HG03457 (cell line): Measurements from ENCODE around the gene SLC8B1.
A peak's percentile ranks its signal among the peaks of the same experiment; 100 is the strongest.

Experiments used
- ATAC-seq: cut with Tn5 transposase; IDR thresholded peaks from one replicate; pipeline ENCODE4 v1.9.1; 2021; ENCODE audit warnings: moderate number of reproducible peaks; ENCODE audit not compliant: unreplicated experiment

Gene SLC8B1

DNA sequence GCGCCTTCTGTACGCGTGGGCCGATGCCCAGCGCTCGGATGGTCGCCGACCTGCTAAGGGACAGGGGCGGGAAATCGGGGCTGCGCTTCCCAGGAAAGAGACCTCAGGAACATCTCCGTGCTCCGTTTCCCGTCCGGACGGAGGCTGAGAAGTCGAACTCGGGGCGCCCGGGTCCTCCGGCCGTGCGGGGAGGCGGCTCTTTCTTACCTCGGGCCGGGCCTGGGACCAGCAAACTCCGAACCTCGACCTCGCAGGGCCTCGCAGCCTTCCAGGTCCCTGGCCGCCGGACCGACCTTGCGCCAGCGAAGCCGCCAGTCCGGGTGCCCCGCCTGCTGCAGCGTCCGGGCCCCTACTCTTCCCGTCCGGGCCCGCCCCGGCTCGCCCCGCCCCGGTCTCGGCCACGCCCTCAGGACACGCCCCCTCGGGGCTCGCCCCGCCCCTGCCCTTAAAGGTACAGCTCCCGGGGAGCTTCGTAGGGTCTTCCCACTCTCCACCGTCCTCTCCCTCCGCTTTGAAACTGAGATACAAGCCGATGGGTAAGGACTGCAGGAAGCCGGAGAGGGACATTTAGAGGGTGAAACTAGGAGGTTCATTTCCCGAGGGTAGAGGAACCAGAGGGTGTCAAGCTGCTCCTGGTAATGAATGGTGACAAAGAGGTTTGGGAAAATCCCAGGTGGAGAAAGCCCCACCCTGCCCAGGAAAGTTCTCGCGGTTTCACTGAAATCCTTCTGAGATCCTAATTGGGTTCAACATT lies at the start of gene SLC8B1:
SLC8B1 (minus strand) TSS at position 324 of the 754 bp plus-strand sequence. CDS start 2,231 bp downstream, outside the sequence.
- peak; percentile 87 for ATAC-seq

DNA sequence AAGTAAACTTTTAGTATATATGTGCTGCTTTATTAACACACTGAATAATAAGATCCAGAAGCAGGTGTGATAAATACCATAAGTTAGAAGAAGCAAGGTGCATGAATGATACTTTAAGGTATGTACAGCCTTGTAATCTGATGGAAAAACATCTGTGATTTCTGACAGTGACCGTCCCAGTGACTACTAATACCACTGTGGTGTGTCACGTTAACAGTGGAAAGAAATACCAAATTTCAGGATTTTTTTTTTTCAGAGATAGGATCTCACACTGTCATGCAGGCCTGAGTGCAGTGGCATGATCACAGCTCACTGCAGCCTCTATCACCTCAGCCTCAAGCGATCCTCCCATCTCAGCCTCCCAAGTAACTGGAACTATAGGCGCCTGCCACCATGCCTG lies 47.3 kb upstream of the SLC8B1 start:
- ATAC-seq = no peak

DNA sequence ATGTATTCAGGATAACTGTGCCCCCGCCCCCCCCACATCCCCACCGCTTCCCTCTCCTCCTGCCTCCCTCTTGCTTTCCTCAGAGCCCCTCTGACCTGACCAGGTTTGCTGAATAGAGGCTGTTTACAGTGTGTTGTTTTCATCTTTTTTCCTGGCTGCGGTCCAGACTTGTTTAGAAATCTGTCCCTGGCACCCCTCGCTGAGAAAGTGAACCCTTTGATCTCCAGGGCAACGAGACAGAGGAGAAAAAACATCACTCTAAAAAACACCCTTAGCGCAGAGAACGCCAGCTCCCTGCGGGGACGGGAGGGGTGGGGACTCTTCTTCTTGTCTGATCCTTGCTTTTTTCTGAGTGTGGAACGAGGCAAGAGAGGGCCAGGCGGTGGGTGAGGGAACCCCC lies 46.3 kb upstream of the SLC8B1 start:
- ATAC-seq = no peak

DNA sequence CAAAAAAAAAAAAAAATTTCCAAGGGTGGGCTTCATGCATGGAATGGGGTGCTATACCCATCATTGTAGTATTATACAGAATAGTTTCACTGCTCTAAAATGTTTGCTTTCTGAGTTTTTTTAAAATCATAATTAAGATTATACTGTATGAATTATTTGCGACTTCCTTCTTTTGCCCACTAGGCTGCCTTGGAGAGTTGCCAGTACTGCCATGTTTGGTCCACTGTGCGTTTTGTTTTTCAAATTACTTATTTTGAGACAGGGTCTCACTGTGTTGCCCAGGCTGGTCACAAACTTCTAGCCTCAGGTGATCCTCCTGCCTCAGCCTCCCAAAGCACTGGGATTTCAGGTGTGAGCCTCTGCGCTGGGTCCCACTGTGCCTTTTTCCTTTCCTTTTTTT lies 43.4 kb upstream of the SLC8B1 start:
- no peak for ATAC-seq

- no peak for ATAC-seq
Observed at GRCh38 chr12:113374823-113375428, 40.0 kb upstream of the SLC8B1 start.

- no peak for ATAC-seq
Observed at GRCh38 chr12:113373969-113374368, 39.1 kb upstream of the SLC8B1 start.

- no peak for ATAC-seq
Observed at GRCh38 chr12:113373440-113373839, 38.5 kb upstream of the SLC8B1 start.

DNA sequence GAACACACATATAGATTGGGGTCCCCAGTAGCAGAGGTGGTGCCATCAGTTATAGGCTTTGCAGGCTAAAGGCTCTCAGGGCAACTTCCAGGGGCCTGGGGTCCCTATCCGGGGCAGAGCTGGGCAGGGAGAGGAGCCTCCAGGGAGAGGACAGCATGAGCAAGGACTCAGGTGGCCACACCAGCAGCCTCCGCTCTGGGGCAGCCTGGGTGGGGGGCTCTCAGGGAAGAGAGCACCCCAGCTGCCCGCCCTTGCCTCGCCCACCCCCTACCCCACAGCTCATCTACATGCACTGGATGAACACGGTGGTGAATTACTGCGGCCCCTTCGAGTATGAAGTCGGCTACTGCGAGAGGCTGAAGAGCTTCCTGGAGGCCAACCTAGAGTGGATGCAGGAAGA lies 37.5 kb upstream of the SLC8B1 start:
- no peak for ATAC-seq

DNA sequence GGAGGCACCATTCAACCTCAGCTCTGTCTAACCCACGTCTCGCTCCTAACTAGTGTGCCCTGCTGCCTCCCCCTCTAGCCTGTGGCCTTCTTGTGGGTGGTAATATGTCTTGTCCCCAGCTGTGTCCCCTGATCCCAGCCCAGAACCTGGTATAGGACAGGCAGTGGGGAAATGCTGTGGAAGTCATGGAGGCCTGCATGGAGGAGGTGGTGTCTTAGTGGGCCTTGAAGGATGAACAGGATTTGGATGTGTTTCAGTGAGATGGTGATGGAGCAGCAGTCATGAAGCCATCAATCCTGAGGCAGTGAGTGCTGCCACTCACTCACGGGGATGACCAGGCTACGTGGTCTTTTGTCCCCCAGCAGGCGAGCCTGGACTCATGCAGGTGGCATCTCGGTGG lies 36.9 kb upstream of the SLC8B1 start:
- ATAC-seq = no peak

DNA sequence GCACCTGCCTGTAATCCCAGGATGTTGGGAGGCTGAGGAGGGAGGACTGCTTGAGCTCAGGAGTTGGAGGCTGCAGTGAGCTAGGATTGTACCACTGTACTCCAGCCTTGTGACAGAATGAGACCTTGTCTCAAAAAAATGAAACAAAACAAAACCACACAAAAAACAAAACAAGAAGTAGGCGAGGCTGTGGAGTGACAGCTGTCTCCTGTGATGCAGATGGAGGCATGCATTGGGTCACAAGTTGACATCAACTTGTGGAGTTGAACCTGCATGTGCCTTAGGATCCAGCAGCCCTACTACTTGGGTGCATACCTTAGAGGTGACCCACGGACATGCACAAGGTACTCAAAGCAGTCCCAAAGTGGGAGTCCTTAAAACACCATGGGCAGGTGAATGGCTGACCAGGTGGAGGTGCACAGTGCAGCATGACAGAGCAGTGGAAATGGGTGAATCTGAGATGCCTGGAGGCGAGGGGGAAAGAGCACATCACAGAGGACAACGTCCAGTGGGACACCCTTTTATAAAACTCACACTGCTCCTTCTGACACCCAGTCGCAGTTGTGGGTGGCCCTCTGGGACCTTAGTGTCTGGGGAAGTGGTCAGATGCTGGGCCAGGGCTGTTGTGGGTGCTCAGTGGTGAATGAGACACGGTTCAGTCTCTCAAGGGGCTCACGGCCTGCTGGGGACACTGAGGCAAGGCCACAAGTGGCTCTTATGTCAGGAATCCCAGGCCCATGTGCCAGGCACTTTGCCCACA lies 36.2 kb upstream of the SLC8B1 start:
- ATAC-seq = no peak

DNA sequence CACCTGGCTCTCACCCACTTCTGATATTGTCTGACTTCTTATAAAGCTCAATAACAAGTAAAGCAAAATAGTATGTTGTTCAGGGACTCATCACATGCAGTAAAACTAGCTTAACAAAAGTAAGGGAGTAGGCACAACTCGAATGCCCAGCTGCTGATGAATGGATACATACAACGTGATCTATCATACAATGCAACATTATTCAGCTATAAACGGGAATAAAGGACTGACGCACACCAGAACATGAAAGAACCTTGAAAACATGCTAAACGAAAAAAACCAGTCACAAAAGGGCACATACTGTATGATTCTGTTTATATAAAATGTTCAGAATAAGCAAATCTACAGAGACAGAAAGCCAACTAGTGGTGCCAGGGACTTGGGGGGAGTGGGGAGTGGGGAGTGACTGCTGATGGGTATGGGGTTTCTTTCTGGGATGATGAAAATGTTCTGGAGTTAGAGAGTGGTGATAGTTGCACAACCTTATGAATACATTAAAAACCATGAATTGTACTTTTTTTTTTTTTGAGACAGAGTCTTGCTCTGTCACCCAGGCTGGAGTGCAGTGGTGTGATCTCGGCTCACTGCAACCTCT lies 34.6 kb upstream of the SLC8B1 start:
- ATAC-seq = no peak

- ATAC-seq = no peak
Observed at GRCh38 chr12:113368331-113368730, 33.4 kb upstream of the SLC8B1 start.

GRCh38 chr12:113366827-113367226 lies 31.9 kb upstream of the SLC8B1 start:
- ATAC-seq = no peak

DNA sequence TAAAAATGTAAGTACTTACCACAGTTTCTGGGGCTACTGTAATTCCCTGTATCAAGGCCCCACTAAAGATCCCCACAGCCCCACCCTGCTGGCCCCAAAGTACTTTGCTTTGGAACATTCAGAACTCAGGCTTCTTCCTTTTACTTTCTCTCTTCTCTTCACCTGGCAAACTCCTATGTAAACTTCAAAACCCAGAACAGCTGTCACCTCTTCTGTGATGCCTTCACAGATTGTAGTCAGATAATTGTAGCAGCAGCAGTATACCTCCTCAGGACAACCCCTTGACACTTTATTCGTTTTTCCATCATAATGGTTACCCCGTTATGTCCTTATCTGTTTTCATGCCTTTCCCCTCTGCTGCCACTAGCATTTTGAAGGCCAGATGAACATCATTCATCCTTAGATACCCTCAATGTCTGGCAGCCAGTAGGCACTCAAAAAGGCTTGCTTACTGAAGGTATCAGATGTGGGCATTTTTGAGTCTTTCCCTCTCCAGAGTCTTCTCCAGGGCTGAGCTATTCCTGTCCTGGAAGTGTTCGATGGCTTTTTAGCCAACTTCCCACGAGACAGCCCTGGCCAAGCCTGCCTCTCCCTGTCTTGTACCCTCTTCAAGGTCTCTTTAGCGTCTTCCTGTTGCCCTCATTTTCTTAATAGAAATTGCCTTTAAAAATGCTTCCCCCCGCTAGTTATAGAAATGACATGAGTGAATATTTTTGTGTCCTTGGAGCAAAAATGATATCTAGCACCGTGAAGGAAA lies 30.9 kb upstream of the SLC8B1 start:
- ATAC-seq = no peak

DNA sequence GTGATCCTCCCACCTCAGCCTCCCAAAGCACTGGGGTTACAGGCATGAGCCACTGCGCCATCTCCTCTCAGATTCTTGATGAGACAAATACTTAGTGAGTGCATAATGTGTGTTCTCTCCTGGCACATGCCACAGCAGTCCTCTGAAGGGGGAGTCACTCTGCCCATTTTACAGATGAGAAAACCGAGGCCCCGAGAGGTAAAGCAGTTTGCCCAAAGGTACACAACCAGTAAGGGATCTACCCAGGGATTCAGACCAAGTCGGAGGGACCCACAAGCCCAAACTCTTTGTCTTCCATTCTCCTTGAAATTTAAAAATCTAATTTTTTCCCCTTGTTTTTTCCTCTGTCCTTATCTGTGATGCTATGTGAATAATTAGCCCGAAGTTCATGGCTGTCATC lies 29.8 kb upstream of the SLC8B1 start:
- ATAC-seq = no peak

DNA sequence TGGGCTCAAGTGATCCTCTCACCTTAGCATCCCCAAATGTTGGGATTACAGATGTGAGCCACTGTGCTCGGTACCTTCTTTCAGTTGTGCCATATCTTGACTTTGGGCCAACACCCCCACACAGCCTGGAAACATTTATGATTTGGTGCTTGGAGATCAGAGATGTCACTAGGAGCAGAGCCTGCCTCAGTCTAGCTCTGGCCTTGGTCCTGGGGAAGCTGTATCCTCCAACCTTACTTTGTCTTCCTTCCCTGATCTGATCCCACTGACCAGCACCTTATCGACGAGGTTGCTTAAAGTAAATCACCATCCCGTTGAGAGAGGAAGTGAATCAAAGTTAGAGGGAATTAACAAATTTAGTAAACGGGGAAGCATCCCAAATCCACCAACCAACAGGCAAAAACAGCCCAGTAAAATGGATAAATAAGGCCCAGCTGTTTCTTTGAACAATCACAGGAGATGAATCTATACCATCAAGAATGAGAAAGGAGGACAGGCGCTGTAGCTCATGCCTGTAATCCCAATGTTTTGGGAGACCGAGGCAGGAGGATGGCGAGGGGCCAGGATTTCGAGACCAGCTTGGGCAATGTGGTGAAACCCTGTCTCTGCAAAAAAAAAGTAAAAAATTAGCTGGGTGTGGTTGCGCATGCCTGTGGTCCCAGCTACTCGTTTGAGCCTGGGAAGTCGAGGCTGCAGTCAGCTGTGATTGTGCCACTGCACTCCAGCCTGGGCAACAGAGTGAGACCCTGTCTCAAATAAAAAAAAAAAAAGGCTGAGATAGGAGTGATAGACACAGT lies 26.9 kb upstream of the SLC8B1 start:
- ATAC-seq = no peak

DNA sequence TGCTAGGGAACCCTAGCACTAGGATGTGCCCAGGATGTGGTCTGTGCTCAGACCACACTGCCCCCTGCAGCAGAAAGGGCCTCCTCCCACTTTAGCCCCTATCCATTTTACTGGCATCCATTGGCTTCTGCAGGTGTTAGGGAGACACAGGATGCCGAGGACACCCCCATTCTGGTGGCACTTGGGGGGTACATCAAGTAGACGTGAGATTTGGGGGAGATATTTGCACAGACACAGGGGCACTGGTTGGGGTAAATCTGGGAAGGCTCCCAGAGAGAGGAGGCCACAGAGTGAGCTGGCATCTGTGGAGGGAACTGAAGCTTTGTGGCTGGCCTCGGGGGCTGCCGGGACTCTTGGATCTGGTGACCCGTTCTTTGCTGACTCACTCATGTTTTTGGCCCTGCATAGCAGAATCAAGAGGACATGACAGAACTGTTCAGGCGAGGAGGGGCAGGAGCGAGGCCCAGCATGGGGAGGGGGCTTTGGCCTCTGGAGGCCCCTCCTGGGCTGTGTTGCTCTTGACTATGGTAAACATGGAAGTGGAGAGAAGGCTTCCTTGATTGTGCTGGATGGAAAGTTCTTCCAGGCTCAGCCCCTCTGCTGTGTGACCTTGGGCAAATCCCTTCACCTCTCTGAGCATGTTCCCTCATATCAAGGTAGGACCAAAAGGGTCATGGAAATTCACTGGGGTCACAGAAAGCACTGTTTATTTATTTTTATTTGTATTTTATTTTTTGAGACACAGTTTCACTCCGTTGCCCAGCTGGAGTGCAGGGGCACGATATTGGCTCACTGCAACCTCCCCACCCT lies 25.2 kb upstream of the SLC8B1 start:
- no peak for ATAC-seq

DNA sequence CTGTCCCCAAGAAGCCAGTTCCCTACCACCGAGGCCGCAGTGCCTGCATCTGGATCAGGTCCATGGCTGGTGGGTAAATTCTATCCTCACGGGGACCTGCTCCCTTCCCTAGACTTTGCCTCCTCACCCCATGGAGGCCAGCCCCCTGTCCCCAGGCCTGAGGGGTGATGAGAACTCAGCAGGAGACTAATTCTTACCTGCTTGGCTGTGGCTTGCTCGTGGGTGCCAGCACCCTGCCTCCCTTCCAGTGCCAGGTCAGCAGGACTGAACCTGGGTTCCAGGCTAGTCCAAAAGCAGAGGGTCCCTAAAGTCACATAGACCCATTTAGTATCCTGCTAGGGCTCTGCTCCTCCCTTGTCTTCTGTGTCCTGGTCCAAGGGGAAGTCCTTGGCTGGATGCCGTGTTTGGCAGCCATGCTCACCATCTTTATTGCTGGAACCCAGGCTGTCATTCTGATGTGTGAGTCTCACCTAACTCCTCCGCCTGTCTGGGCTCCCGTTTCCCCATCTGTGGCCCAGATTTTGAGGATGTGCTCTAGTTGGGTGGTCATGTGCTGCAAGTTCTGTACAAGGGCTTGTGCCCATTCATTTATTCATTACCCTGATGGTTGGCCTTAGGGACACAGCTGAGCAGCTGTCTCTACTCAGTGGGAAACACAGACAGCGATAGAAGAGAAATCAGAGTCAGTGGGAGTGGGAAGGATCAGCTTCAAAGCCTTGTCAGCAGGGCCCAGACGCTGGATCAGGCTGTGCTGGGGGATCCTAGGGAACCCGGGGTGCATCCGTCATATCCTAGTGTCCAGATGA lies 24.4 kb upstream of the SLC8B1 start:
- no peak for ATAC-seq
